ENCODE results near the gene FXYD6.
"Not testable (repeated sequence)": the region's sequence is repeated elsewhere in the genome, so short reads cannot be mapped to it uniquely, and the experiment has no call there.

- not testable (repeated sequence) for TF ChIP-seq CTCF (IDR thresholded peaks at IDR 0.05); EHF (CRISPR knock-in tag; IDR thresholded peaks at IDR 0.05); MAZ (IDR thresholded peaks at IDR 0.05; ENCODE audit: borderline replicate concordance, low read depth, low read length); JUN (IDR thresholded peaks at IDR 0.05); POLR2AphosphoS2 (conservative IDR thresholded peaks at IDR 0.05; ENCODE audit: low read length); HOXB5 (CRISPR knock-in tag; IDR thresholded peaks at IDR 0.05)
Observed at GRCh38 chr11:117865546-117865945, 10.9 kb downstream of the FXYD6 start.
